T-helper 17 cell (primary cell): ENCODE measurements around the gene GLMP. TPM values are rescaled to one million over a fixed set of nuclear protein-coding genes. Genes with fewer than 3 reads are reported as not detected.

Experiments used
- ATAC-seq: fragments of 150-1000 bp; cut with Tn5 transposase; 2 replicates; pipeline ENCODE4 v1.10.0; 2021; ENCODE audit warnings: mild to moderate bottlenecking, moderate library complexity
- DNase-seq, 3 donors: peaks; one replicate each; pipeline versions ENCODE4 v3.0.0 to v3.0.0-alpha.2; 2020 to 2021
- H3K9me3 ChIP-seq: one replicate; pipeline ENCODE4 v1.7.0; 2013; ENCODE audit warnings: low read length, mild to moderate bottlenecking; ENCODE audit not compliant: control insufficient read depth, poor library complexity, severe bottlenecking
- H3K27ac Mint-ChIP-seq: one replicate; pipeline ENCODE4 v1.8.0; 2022; ENCODE audit warnings: mild to moderate bottlenecking, moderate library complexity, mixed read lengths
- H3K27me3 Mint-ChIP-seq: one replicate; pipeline ENCODE4 v1.8.0; 2022; ENCODE audit warnings: mixed read lengths
- H3K36me3 Mint-ChIP-seq: one replicate; pipeline ENCODE4 v1.8.0; 2022; ENCODE audit warnings: low read depth, mixed read lengths
- H3K4me1 Mint-ChIP-seq: one replicate; pipeline ENCODE4 v1.8.0; 2022; ENCODE audit warnings: mild to moderate bottlenecking, mixed read lengths
- H3K4me3 Mint-ChIP-seq: one replicate; pipeline ENCODE4 v1.8.0; 2022; ENCODE audit warnings: mild to moderate bottlenecking, moderate library complexity, mixed read lengths
- total RNA-seq, 4 donors: library from RNA in 2 of 4; stranded (reverse) in 2 of 4; gene quantifications; one replicate each; pipeline ENCODE4 v1.2.3 and lab custom pipeline; 2022 to 2026

The GLMP gene
- total RNA-seq, 2 donors from 2014 or later: 21.2 to 25.0 TPM

DNA sequence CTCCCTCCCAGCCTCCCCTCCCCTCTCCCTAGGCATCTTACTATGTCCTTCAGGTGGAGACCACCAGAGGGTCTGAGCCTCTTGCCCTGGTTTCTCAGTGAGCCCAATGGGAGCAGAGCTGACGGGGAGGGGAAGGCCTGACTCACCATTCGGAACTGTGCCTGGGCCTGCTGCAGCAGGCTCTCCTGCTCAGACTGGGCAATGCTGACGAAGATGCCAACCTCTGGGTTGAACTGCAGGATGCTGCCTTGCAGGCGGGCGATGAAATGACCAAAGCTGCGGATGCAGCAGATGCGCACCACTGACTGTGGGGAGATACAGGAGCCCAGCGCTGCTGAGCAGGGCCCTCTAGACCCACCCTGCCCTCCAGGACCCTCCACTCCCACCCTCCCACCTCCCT lies 36.6 kb downstream of the GLMP start:
- ATAC-seq (no peak), DNase-seq (no peak)
- H3K36me3 Mint-ChIP-seq: peaks cover 13% of the 10 kb centered on the region
- H3K27me3 Mint-ChIP-seq: no peaks in the 10 kb centered on the region
- H3K4me1 Mint-ChIP-seq: peaks cover 4% of the 10 kb centered on the region
- H3K4me3 Mint-ChIP-seq: no peak overlapping the region
- H3K27ac Mint-ChIP-seq: no peak overlapping the region
- no peaks in the 10 kb centered on the region for H3K9me3 ChIP-seq

DNA sequence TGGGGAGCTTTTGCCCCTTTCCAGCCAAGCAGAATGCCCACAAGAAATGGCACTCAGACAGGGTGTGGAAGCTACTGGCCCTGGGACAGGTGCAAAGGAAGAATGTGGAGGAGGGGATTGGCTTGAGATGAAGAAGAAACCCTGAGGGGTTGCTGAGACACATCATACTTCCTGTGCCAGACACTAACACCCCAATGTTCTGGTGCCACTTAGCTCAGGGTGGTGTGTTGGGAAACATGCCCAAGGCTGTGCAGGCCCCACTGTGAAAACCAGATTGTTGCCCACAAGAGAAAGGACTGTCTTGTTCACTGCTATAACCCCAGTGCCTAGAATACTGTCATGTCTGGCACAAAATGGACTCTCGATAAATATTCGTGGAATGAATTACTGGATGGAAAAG lies 37.8 kb downstream of the GLMP start:
- H3K9me3 ChIP-seq: no peaks in the 10 kb centered on the region
- H3K27me3 Mint-ChIP-seq: no peaks in the 10 kb centered on the region
- no peak overlapping the region for H3K4me3 Mint-ChIP-seq
- H3K27ac Mint-ChIP-seq: no peak overlapping the region
- no peak for ATAC-seq
- H3K36me3 Mint-ChIP-seq: peaks cover 17% of the 10 kb centered on the region
- H3K4me1 Mint-ChIP-seq: peaks cover 12% of the 10 kb centered on the region
- DNase-seq: no peak

DNA sequence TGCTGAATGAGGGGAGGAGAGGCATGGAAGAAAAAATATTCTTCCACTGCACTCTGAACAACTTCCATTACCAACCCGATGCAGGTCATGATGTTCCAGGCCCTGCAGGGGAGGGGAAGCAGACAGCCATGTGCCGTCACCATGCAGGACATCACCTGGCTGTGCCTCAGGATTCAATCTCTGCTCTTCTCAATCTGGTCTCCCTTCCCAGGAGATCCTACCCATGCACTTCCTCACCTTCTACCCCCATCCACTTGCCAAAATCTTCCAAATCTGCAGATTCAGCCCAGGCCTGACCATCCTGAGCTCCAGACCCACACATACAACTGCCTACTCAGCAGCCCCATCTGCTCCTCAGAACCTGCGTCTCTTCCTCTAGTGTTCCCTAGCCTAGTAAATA lies 41.8 kb downstream of the GLMP start:
- no peak for DNase-seq
- Mint-ChIP-seq H3K27me3 (no peaks in the 10 kb centered on the region), H3K4me3 (no peak overlapping the region), H3K36me3 (peaks cover 15% of the 10 kb centered on the region), H3K27ac (peak overlapping the region; percentile 90), H3K4me1 (peaks cover 20% of the 10 kb centered on the region)
- H3K9me3 ChIP-seq: no peaks in the 10 kb centered on the region
- no peak for ATAC-seq

DNA sequence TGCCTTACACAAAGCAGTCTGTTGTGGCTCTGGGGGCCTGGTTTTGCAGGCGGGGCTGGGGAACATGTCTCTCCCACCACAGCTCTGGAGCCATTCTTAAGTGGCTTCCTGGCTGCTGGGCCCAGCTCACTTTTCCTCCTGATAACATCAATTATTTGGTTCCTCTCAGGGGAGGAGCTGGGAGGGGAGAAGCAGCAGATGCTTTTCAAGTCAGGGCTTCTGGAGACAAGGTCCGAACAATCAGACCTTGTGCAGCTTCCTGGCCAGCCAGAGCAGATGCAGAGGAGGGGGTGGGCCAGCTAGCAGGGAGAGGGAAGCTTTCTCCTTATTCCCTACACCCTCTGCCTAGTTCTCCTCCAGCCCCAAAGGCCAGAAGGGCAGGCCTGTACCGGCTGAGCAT lies 44.0 kb downstream of the GLMP start:
- no peak overlapping the region for H3K4me3 Mint-ChIP-seq

DNA sequence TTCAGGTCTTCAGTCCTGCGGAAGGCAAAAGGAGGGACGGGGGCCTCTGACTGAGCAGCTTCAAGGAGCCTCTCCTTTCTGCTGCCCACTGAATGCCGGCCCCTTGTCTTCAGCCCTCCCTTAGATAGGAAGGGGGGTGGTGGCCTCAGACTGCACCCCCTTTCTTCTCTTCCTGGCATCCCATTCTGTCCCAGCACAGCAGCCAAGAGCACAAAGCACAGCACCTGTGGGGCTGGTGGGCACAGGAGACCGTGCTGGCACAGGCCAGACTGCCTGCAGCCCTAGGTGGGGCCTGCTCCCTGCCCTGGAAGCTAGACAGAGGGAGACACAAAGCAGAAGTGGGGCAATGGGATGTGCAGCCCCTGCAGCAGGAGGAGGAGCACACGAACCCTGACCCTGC lies 45.9 kb downstream of the GLMP start:
- Mint-ChIP-seq H3K4me3 (no peak overlapping the region), H3K27me3 (no peaks in the 10 kb centered on the region), H3K4me1 (peaks cover 34% of the 10 kb centered on the region), H3K27ac (no peak overlapping the region), H3K36me3 (peaks cover 15% of the 10 kb centered on the region)
- DNase-seq: no peak
- no peaks in the 10 kb centered on the region for H3K9me3 ChIP-seq
- ATAC-seq: no peak

More for the DNA sequence above, 44.0 kb downstream of the GLMP start:
- peaks cover 22% of the 10 kb centered on the region for H3K4me1 Mint-ChIP-seq
- H3K27me3 Mint-ChIP-seq: no peaks in the 10 kb centered on the region
- ATAC-seq (no peak), DNase-seq (no peak)
- peak overlapping the region; percentile 57 for H3K27ac Mint-ChIP-seq
- H3K36me3 Mint-ChIP-seq: peaks cover 15% of the 10 kb centered on the region
- H3K9me3 ChIP-seq: no peaks in the 10 kb centered on the region

DNA sequence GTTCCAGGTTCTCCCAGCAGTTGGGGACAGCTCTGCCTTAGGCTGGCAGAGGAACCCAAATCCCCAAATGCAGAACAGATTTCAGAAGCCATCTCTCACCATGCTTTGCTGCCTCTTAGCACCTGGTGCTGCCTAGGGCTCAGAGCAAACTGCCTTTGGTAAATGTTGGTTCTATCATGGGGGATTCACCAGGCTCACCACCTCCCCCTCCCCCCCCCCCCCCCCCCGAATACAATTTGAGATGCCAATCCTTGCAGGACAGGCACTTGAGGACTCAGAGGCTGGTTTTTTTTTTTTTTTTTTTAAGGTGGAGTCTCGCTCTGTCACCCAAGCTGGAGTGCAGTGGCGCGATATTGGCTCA lies 47.2 kb downstream of the GLMP start:
- H3K27me3 Mint-ChIP-seq: no peaks in the 10 kb centered on the region
- peaks cover 8% of the 10 kb centered on the region for H3K36me3 Mint-ChIP-seq
- ATAC-seq (no peak), DNase-seq (no peak)
- H3K4me3 Mint-ChIP-seq: no peak overlapping the region
- no peak overlapping the region for H3K27ac Mint-ChIP-seq
- H3K4me1 Mint-ChIP-seq: peaks cover 28% of the 10 kb centered on the region
- no peaks in the 10 kb centered on the region for H3K9me3 ChIP-seq

DNA sequence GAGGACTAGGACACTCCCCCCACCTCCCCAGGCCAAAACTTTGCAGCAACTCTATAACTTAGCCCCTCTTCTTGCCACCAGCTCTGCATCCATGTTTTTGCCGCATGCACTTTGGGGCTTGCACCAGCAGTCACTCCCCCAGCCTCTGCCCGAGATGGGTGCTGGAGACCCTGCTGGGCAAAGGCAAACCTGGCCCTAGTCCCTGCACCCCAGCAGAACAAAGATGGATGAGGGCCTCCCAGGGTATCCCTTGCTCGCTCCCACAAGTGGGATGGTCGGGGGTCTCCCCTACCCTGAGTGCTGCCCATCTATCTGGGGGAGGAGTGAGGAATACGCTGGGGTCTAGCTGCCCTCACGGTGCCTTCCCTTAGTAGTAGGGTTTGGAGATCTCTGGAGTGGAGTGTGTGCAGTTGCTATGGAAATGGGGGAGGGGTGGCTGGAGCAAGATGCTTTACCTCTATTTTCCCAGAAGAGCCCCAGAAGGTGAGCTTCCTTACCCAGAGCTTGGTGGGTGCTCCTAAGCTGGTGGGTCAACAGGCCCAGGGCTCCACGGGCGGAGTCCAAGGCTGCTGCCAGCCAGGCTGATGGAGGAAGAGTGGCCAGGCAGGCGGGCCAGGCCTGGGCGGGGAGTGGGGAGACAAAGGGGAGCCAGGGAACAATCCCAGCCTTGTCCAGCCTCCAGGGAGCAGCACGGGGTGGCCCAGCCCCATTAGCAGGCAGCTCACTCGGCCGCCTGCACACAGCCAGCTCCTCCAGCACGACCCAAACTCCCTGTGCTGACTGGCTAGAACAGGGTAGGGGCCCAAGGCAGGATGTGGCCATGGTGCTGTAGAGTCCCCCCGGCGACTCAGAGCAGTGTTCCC lies 47.8 kb downstream of the GLMP start, which contains the start of gene PAQR6:
TSS of gene PAQR6 (minus strand) at position 597 of the 863 bp plus-strand sequence. CDS start 1,325 bp downstream, outside the sequence.
- peak within 1 kb of the TSS; percentile 31 for H3K4me3 Mint-ChIP-seq
- no peaks in the 10 kb centered on the region for H3K9me3 ChIP-seq
- DNase-seq (no peak), ATAC-seq (no peak)
- no peaks in the 10 kb centered on the region for H3K27me3 Mint-ChIP-seq
- H3K4me1 Mint-ChIP-seq: peaks cover 23% of the 10 kb centered on the region
- H3K36me3 Mint-ChIP-seq: peaks cover 3% of the 10 kb centered on the region
- peak within 1 kb of the TSS; percentile 39 for H3K27ac Mint-ChIP-seq

DNA sequence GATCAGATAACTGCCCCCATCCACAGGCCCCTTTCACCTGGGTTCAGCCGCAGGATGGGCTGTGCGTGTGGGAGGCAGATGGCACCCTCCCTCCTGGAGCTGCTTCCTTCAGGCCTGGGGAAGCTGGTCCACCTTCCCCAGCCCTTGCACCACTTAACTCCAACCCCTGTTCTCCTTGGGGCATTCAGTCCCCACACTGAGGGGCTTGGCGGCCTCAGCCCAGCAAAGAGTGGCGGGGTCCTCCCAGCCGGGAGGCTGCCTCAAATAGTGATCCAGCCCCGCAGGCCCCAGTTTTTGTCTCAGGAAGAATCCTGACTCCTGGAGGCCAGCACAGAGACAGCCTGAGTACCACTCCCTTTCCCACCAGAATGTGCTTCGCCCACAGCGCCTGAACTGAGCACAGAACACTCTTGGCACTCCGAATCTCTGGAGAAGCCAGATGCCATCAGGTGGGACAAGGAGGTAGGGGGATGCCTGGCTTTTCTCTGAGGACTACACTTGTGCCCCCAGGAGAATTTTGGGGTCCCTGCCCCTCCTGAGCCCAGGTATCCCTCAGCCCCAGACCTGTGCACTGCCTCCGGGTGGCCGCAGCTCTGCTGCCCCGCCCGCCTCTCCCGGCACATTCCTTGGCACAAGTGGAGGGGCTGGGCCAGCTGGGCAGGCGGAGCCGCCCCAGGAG lies 48.6 kb downstream of the GLMP start:
- Mint-ChIP-seq H3K27me3 (no peaks in the 10 kb centered on the region), H3K4me3 (peak overlapping the region; percentile 90), H3K4me1 (peaks cover 16% of the 10 kb centered on the region), H3K36me3 (peaks cover 2% of the 10 kb centered on the region), H3K27ac (peak overlapping the region; percentile 39)
- no peaks in the 10 kb centered on the region for H3K9me3 ChIP-seq
- ATAC-seq: no peak
- DNase-seq: no peak

DNA sequence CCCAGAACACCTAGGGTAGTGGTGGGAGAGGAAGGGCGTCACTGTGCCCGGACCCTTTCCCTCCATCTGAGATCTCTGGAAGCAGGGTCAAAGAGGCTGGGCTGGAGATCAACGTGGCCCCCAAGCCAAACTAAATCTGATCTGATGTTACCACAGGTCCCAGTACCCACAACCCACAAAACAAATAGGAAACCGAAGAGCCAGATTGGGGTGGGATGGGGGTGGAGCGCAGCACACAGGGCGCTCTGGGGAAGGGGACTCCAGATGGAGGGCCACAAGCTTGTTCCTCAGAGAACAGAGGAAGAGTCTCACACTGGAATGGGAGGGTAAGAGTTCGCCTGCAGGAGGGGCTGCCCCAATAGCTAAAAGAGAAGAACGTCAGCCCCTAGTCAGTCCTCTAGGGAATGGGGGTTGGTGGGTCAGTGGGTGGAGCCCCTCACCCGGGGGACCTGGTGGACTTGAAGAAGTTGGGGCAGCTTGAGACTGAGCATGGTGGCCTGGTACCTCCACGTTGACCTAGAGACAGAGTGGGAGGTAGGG lies 49.2 kb downstream of the GLMP start:
- Mint-ChIP-seq H3K27me3 (no peaks in the 10 kb centered on the region), H3K27ac (no peak overlapping the region), H3K36me3 (peaks cover 2% of the 10 kb centered on the region), H3K4me3 (peak overlapping the region; percentile 90), H3K4me1 (peaks cover 14% of the 10 kb centered on the region)
- ATAC-seq (no peak), DNase-seq (no peak)
- H3K9me3 ChIP-seq: no peaks in the 10 kb centered on the region

DNA sequence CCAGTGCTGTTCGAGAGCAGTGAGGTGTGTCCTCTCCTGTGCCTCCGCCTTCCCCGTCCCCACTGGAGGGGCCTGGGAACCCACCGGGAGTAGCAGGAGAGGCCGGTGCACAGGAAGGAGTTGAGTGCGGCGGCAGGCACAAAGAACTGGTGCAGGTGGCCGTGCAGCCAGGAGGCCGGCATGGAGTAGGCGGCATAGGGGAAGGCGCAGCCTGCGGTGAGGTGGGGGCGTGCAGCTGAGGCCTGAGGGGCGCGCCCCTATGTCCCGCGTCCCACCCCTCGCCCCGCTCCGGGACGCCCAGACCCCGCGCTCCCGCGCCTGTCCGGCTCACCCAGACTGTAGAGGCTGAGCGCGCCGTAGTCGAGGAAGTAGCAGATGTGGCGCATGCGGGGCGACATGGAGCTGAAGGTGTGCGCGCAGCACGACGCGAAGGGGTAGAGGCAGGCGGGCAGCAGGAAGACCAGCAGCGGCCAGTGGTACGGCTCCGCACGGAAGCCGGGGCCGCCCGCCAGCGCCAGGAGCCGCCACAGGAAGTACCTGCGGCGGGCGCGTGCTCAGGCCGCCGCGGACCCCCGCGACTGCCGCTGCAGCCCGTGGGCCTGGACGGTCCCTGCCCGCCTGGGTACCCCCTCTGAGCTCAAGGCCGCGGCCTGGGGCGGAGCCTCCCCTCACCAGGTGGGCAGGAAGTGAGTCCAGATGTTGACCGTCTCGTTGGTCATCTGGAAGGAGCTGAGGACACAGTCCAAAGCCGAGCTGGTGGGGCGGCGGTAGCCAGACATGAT lies 49.8 kb downstream of the GLMP start:
- peaks cover 16% of the 10 kb centered on the region for H3K4me1 Mint-ChIP-seq
- peaks cover 2% of the 10 kb centered on the region for H3K36me3 Mint-ChIP-seq
- peak overlapping the region; percentile 90 for H3K4me3 Mint-ChIP-seq
- ATAC-seq (peak; percentile 71), DNase-seq (peak in 1 of 3 donors; percentile 23)
- H3K27me3 Mint-ChIP-seq: no peaks in the 10 kb centered on the region
- H3K27ac Mint-ChIP-seq: peak overlapping the region; percentile 62
- no peaks in the 10 kb centered on the region for H3K9me3 ChIP-seq

DNA sequence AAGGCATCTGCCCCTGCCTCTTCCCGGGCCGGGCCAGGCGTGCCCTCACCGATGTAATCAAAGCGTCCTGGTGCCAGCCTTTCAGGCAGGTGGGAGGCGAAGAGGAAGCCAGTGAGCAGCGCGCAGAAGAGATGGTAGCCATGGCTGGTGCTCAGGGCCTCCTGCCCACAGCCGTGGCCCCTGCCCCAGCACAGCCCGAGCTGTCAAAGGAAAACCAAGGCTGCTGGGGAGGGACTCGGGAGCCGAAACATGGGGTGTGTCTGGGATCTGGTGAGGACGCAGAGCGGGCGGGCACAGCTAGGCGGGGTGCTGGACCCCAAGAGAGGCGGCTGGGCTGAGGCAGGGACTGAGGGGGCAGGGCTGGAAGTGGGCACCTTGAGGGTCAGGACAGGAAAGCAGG lies 50.8 kb downstream of the GLMP start:
- H3K36me3 Mint-ChIP-seq: peaks cover 3% of the 10 kb centered on the region
- H3K9me3 ChIP-seq: no peaks in the 10 kb centered on the region
- peak overlapping the region; percentile 90 for H3K4me3 Mint-ChIP-seq
- H3K27ac Mint-ChIP-seq: peak overlapping the region; percentile 62
- ATAC-seq: no peak
- no peaks in the 10 kb centered on the region for H3K27me3 Mint-ChIP-seq
- no peak for DNase-seq
- H3K4me1 Mint-ChIP-seq: peaks cover 19% of the 10 kb centered on the region

DNA sequence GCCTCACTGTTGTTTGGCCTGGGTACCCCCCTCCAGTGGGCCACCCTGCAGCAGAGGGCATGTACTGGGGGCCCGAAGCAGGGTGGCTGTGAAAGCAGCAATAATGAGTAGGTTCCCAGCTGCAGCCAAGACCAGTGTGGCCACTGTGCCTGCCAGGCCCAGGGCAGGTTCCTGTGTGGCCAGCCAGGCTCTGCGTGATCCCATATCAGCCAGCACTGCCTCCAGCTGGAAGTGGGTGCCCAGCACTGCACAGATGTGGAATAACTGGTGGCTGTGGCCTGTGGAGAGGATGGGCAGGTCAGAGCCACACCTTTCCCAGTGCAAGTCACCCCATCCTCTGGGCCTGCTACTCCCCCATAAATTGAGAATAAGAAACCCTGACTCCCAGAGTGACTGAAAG lies 51.4 kb downstream of the GLMP start:
- ATAC-seq (no peak), DNase-seq (no peak)
- Mint-ChIP-seq H3K4me3 (peak overlapping the region; percentile 90), H3K36me3 (peaks cover 4% of the 10 kb centered on the region), H3K27ac (no peak overlapping the region), H3K4me1 (peaks cover 19% of the 10 kb centered on the region), H3K27me3 (no peaks in the 10 kb centered on the region)
- no peaks in the 10 kb centered on the region for H3K9me3 ChIP-seq

DNA sequence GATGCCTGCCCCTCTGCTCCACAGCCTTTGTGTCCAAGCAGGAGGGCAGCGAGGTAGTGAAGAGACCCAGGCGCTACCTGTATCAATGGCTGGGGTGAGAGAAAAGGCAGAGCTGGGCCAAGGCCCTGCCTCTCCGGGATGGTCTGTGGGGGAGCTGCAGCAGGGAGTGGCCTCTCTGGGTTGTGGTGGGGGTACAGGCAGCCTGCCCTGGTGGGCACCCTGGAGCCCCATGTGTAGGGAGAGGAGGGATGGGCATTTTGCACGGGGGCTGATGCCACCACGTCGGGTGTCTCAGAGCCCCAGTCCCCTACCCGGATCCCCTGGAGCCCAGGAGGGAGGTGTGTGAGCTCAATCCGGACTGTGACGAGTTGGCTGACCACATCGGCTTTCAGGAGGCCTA lies 52.7 kb downstream of the GLMP start:
- H3K4me3 Mint-ChIP-seq: peak overlapping the region; percentile 25
- no peak for DNase-seq
- no peak for ATAC-seq
- H3K4me1 Mint-ChIP-seq: peaks cover 19% of the 10 kb centered on the region
- no peaks in the 10 kb centered on the region for H3K9me3 ChIP-seq
- peaks cover 4% of the 10 kb centered on the region for H3K36me3 Mint-ChIP-seq
- peak overlapping the region; percentile 27 for H3K27ac Mint-ChIP-seq
- no peaks in the 10 kb centered on the region for H3K27me3 Mint-ChIP-seq
